ENCODE results near the gene CAMK2N2.

Gene CAMK2N2

GRCh38 chr3:184289426-184289938, 28.1 kb upstream of the CAMK2N2 start:
- no peak overlapping the region for H3K27ac ChIP-seq (ENCODE audit: poor library complexity, severe bottlenecking)
- no peaks in the 10 kb centered on the region for H3K27me3 ChIP-seq (ENCODE audit: insufficient read depth, poor library complexity, severe bottlenecking)
- H3K36me3 ChIP-seq (ENCODE audit: low read depth): no peaks in the 10 kb centered on the region
- H3K4me3 ChIP-seq (ENCODE audit: severe bottlenecking): no peak overlapping the region
- peak; percentile 83 for TF ChIP-seq CTCF (IDR thresholded peaks at IDR 0.05; ENCODE audit: poor library complexity, severe bottlenecking)
- no peaks in the 10 kb centered on the region for H3K4me1 ChIP-seq (ENCODE audit: insufficient read depth, poor library complexity, severe bottlenecking)
- ATAC-seq (ENCODE audit: low read depth) (peak; percentile 73), DNase-seq (ENCODE audit: low spot score) (no peak)
- H3K9me3 ChIP-seq (ENCODE audit: severe bottlenecking): no peaks in the 10 kb centered on the region

GRCh38 chr3:184284696-184285095, 23.3 kb upstream of the CAMK2N2 start:
- Histone ChIP-seq H3K4me1 (ENCODE audit: insufficient read depth, poor library complexity, severe bottlenecking) (no peaks in the 10 kb centered on the region), H3K4me3 (ENCODE audit: severe bottlenecking) (no peak overlapping the region), H3K9me3 (ENCODE audit: severe bottlenecking) (no peaks in the 10 kb centered on the region), H3K36me3 (ENCODE audit: low read depth) (no peaks in the 10 kb centered on the region), H3K27ac (ENCODE audit: poor library complexity, severe bottlenecking) (no peak overlapping the region), H3K27me3 (ENCODE audit: insufficient read depth, poor library complexity, severe bottlenecking) (no peaks in the 10 kb centered on the region)
- DNase-seq (ENCODE audit: low spot score) (no peak), ATAC-seq (ENCODE audit: low read depth) (peak; percentile 58; the same call in 2 of the 3 replicates)
- TF ChIP-seq CTCF (IDR thresholded peaks at IDR 0.05; ENCODE audit: poor library complexity, severe bottlenecking): peak; percentile 29

- no peaks in the 10 kb centered on the region for H3K36me3 ChIP-seq (ENCODE audit: low read depth)
- H3K4me1 ChIP-seq (ENCODE audit: insufficient read depth, poor library complexity, severe bottlenecking): no peaks in the 10 kb centered on the region
- TF ChIP-seq CTCF (IDR thresholded peaks at IDR 0.05; ENCODE audit: poor library complexity, severe bottlenecking): no peak
- DNase-seq (ENCODE audit: low spot score): no peak
- ATAC-seq (ENCODE audit: low read depth): no peak
- no peak overlapping the region for H3K27ac ChIP-seq (ENCODE audit: poor library complexity, severe bottlenecking)
- no peaks in the 10 kb centered on the region for H3K27me3 ChIP-seq (ENCODE audit: insufficient read depth, poor library complexity, severe bottlenecking)
- H3K4me3 ChIP-seq (ENCODE audit: severe bottlenecking): no peak overlapping the region
- H3K9me3 ChIP-seq (ENCODE audit: severe bottlenecking): no peaks in the 10 kb centered on the region
These were observed 22.3 kb upstream of the CAMK2N2 start for GRCh38 chr3:184283681-184284080.

GRCh38 chr3:184282941-184283340, 21.6 kb upstream of the CAMK2N2 start:
- H3K4me3 ChIP-seq (ENCODE audit: severe bottlenecking): no peak overlapping the region
- no peaks in the 10 kb centered on the region for H3K4me1 ChIP-seq (ENCODE audit: insufficient read depth, poor library complexity, severe bottlenecking)
- H3K36me3 ChIP-seq (ENCODE audit: low read depth): no peaks in the 10 kb centered on the region
- H3K27ac ChIP-seq (ENCODE audit: poor library complexity, severe bottlenecking): no peak overlapping the region
- TF ChIP-seq CTCF (IDR thresholded peaks at IDR 0.05; ENCODE audit: poor library complexity, severe bottlenecking): no peak
- DNase-seq (ENCODE audit: low spot score) (no peak), ATAC-seq (ENCODE audit: low read depth) (no peak)
- no peaks in the 10 kb centered on the region for H3K27me3 ChIP-seq (ENCODE audit: insufficient read depth, poor library complexity, severe bottlenecking)
- no peaks in the 10 kb centered on the region for H3K9me3 ChIP-seq (ENCODE audit: severe bottlenecking)

- no peaks in the 10 kb centered on the region for H3K9me3 ChIP-seq (ENCODE audit: severe bottlenecking)
- no peak overlapping the region for H3K27ac ChIP-seq (ENCODE audit: poor library complexity, severe bottlenecking)
- H3K27me3 ChIP-seq (ENCODE audit: insufficient read depth, poor library complexity, severe bottlenecking): peaks cover 18% of the 10 kb centered on the region
- ATAC-seq (ENCODE audit: low read depth): 0 out of 3 replicates have a peak, but pooled peaks have one; percentile 17
- H3K4me3 ChIP-seq (ENCODE audit: severe bottlenecking): no peak overlapping the region
- no peak for TF ChIP-seq CTCF (IDR thresholded peaks at IDR 0.05; ENCODE audit: poor library complexity, severe bottlenecking)
- H3K4me1 ChIP-seq (ENCODE audit: insufficient read depth, poor library complexity, severe bottlenecking): no peaks in the 10 kb centered on the region
- DNase-seq (ENCODE audit: low spot score): no peak
- H3K36me3 ChIP-seq (ENCODE audit: low read depth): no peaks in the 10 kb centered on the region
These were observed 16.0 kb upstream of the CAMK2N2 start for GRCh38 chr3:184277366-184277765.
